SK-N-MC (cell line): ENCODE results near the gene GFRA1.

Experiments used
- EZH2 ChIP-seq: fragments of 200-600 bp; sonication (generic); IDR thresholded peaks from one replicate; pipeline ENCODE4 v1.6.1; 2017; ENCODE audit warnings: antibody characterized with exemption
- POLR2AphosphoS5 ChIP-seq: IDR thresholded peaks from 2 replicates; pipeline ENCODE4 v1.6.1; 2012; ENCODE audit warnings: mild to moderate bottlenecking, low read depth, low read length, borderline replicate concordance

GRCh38 chr10:116246263-116246662 is 26.7 kb downstream of the GFRA1 start:
- TF ChIP-seq POLR2AphosphoS5 (no peak), EZH2 (no peak)
